AG04450 (cell line): ENCODE data around the gene SETD5. TPM values are rescaled to one million over a fixed set of nuclear protein-coding genes. Genes with fewer than 3 reads are reported as not detected.
"Not testable (repeated sequence)": the region's sequence is repeated elsewhere in the genome, so short reads cannot be mapped to it uniquely, and the experiment has no call there.

Experiments used
- CTCF ChIA-PET: fragments of 300-600, 350-600 bp; formaldehyde crosslinking; extraction: SDS; loops from one replicate; lab custom pipeline; 2022; ENCODE audit warnings: antibody characterized with exemption, inconsistent platforms; lab: Charles Lee
- POLR2A ChIA-PET: fragments of 350-600 bp; formaldehyde crosslinking; extraction: SDS; loops from one replicate; lab custom pipeline; 2021; ENCODE audit warnings: antibody characterized with exemption, inconsistent platforms; lab: Yijun Ruan, JAX
- DNase-seq: peaks from one replicate; pipeline ENCODE4 v3.0.0-alpha.2; 2011; ENCODE audit warnings: low read depth, low spot score
- H3K27ac ChIP-seq: one replicate; pipeline ENCODE4 v1.5.1; 2012; ENCODE audit warnings: low read depth, low read length, control low read depth
- H3K27me3 ChIP-seq: one replicate; pipeline ENCODE4 v1.6.0; 2012; ENCODE audit warnings: low read length; ENCODE audit not compliant: control insufficient read depth, insufficient read depth
- H3K4me3 ChIP-seq: 2 replicates; pipeline ENCODE4 v1.5.1; 2011; ENCODE audit warnings: mild to moderate bottlenecking, low read depth, low read length, control low read depth
- H3K9me3 ChIP-seq: 2 replicates; pipeline ENCODE4 v1.5.1; 2012; ENCODE audit warnings: low read length; ENCODE audit not compliant: control insufficient read depth, insufficient read depth
- CTCF ChIP-seq: IDR thresholded peaks from 2 replicates; pipeline ENCODE4 v1.5.1; 2011; ENCODE audit warnings: low read depth, low read length, control low read depth, inconsistent platforms
- polyA plus RNA-seq: library from polyadenylated mRNA; depleted of rRNA; stranded (reverse); fragments of >200 nt; gene quantifications from 2 replicates; pipeline ENCODE4 v1.2.3, GENCODE V29; 2011

SETD5 gene
- polyA plus RNA-seq, 1 experiment: 75.0 TPM

- Histone ChIP-seq H3K27me3 (no peaks in the 10 kb centered on the region), H3K9me3 (no peaks in the 10 kb centered on the region), H3K4me3 (no peak overlapping the region), H3K27ac (no peak overlapping the region)
- CTCF ChIA-PET: no interaction called here
- POLR2A ChIA-PET: no interaction called here
- no peak for DNase-seq
- TF ChIP-seq CTCF: no peak
Measured at GRCh38 chr3:9474482-9474881, 77.1 kb downstream of the SETD5 start.

- H3K9me3 ChIP-seq: no peaks in the 10 kb centered on the region
- ChIA-PET CTCF (no interaction called here), POLR2A (interaction anchor here (0.6 kb wide), 1 partner anchor 52 kb away, joined by 11 read pairs; no protein-coding TSS in a partner anchor)
- no peak overlapping the region for H3K27ac ChIP-seq
- TF ChIP-seq CTCF: no peak
- no peaks in the 10 kb centered on the region for H3K27me3 ChIP-seq
- no peak for DNase-seq
- H3K4me3 ChIP-seq: no peak overlapping the region
Measured at GRCh38 chr3:9476935-9477334, 79.5 kb downstream of the SETD5 start.

DNA sequence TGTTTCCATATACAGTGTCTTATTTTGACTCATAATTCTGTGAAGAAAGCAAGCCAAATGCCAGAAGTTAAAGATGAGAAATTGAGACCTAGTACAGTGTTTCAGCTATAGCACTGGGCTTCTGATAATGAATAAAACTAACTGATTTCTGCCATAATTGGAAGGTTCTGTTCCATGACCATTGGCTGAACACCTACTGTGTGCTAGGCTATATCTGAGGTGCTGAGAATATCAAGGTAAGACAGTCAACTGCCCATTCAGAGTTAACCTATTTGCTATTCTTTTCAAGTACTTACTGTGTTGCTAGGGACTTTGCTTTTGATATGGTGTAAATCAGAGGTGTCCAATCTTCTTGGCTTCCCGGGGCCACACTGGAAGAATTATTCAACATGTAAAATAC lies 82.8 kb downstream of the SETD5 start:
- ChIA-PET CTCF (no interaction called here), POLR2A (interaction anchor here (0.5 kb wide), 1 partner anchor 28 kb away, joined by 5 read pairs; no protein-coding TSS in a partner anchor)
- Histone ChIP-seq H3K9me3 (no peaks in the 10 kb centered on the region), H3K27ac (no peak overlapping the region), H3K4me3 (no peak overlapping the region), H3K27me3 (no peaks in the 10 kb centered on the region)
- DNase-seq: no peak
- TF ChIP-seq CTCF: no peak

- no peak overlapping the region for H3K4me3 ChIP-seq
- H3K27ac ChIP-seq: no peak overlapping the region
- TF ChIP-seq CTCF: no peak
- ChIA-PET POLR2A (no interaction called here), CTCF (interaction anchor here (1.1 kb wide), 1 partner anchor 18 kb away, joined by 4 read pairs; no protein-coding TSS in a partner anchor)
- H3K9me3 ChIP-seq: no peaks in the 10 kb centered on the region
- no peak for DNase-seq
- H3K27me3 ChIP-seq: no peaks in the 10 kb centered on the region
Measured at GRCh38 chr3:9485248-9485647, 87.8 kb downstream of the SETD5 start.

DNA sequence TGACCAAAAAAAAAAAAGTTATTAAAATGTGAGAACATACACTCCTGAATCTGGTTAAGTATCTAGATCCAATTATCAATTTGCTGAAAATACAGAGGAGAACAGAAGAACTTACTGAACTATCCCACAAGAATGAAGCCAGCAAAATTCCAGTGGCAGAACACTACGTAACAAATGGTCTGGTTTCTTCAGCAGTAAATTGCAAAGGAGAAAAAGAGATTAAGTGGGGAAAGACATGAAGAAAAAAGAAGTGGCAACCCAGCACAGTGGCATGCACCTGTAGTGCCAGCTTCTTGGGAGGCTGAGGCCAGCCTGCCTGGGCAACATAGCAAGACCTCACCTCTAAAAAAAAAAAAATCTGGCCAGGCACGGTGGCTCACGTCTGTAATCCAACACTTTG lies 94.1 kb downstream of the SETD5 start:
- no peak for TF ChIP-seq CTCF
- no peak overlapping the region for H3K27ac ChIP-seq
- ChIA-PET CTCF (interaction anchor here (0.6 to 5.6 kb wide), 3 partner anchors 11 to 138 kb away, joined by 4 to 46 read pairs (median 4); no protein-coding TSS in a partner anchor), POLR2A (no interaction called here)
- H3K9me3 ChIP-seq: no peaks in the 10 kb centered on the region
- no peak for DNase-seq
- H3K4me3 ChIP-seq: no peak overlapping the region
- H3K27me3 ChIP-seq: no peaks in the 10 kb centered on the region

DNA sequence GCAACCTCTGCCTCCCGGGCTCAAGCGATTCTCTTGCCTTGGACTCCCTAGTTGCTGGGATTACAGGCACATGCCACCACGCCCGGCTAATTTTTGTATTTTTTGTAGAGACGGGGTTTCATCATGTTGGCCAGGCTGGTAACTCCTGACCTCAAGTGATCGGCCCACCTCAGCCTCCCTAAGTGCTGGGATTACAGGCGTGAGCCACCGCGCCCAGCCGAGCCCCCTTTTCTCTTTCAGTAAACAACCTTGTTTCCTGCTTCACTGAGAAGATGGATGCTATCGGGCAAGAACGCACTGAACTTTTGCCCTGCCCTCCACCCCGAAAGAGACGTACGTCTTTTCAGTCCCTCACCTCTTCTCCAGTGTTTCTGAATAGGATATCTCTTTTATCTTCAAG lies 96.6 kb downstream of the SETD5 start:
- H3K27me3 ChIP-seq, H3K4me3 ChIP-seq, DNase-seq, POLR2A ChIA-PET, H3K9me3 ChIP-seq, H3K27ac ChIP-seq: not testable (repeated sequence)
- CTCF ChIA-PET: interaction anchor here (0.6 to 5.6 kb wide), 2 partner anchors 9 to 17 kb away, joined by 3 to 46 read pairs; no protein-coding TSS in a partner anchor
